Stomach (tissue), 9 donors: ENCODE results near the gene FAM25A. TPM values are rescaled to one million over a fixed set of nuclear protein-coding genes. Genes with fewer than 3 reads are reported as not detected.

Experiments
- DNase-seq, 2 donors: peaks; one replicate each; pipeline versions ENCODE4 v3.0.0 to v3.0.0-alpha.2; 2013 to 2019
- H3K27ac ChIP-seq, 5 donors: fragments of 200-600 bp in 4 of 5; sonication (generic) in 4 of 5; one replicate each; pipeline ENCODE4 v1.5.1; 2013 to 2019; ENCODE audit warnings: mild to moderate bottlenecking in 1 of 5, moderate library complexity in 1 of 5
- H3K27me3 ChIP-seq, 3 donors: fragments of 200-600 bp; sonication (generic); one replicate each; pipeline ENCODE4 v1.5.1; 2017 to 2019; ENCODE audit warnings: mixed run types in 1 of 3
- H3K36me3 ChIP-seq, 4 donors: fragments of 200-600 bp; sonication (generic); 1 replicate in 3 of 4; 2 replicates in 1 of 4; pipeline ENCODE4 v1.5.1; 2016 to 2019
- H3K4me1 ChIP-seq, 4 donors: fragments of 200-600 bp; sonication (generic); one replicate each; pipeline ENCODE4 v1.5.1; 2016 to 2019
- H3K4me3 ChIP-seq, 4 donors: fragments of 200-600 bp; sonication (generic) in 3 of 4; one replicate each; pipeline ENCODE4 v1.5.1; 2016 to 2019; ENCODE audit warnings: mild to moderate bottlenecking in 1 of 4
- H3K9me3 ChIP-seq, 4 donors: fragments of 200-600 bp; sonication (generic); one replicate each; pipeline ENCODE4 v1.5.1; 2016 to 2019
- CTCF ChIP-seq, 7 experiments: fragments of 450-650 bp in 4 of 7; fragments of 200-600 bp in 3 of 7; sonication (generic) in 3 of 7; IDR thresholded peaks; one replicate each; pipeline ENCODE4 v1.5.1; 2016 to 2019; ENCODE audit warnings: antibody characterized with exemption in 7 of 7, control low read depth in 2 of 7, mild to moderate bottlenecking in 1 of 7
- EP300 ChIP-seq: sonication (generic); formaldehyde crosslinking; IDR thresholded peaks from one replicate; pipeline ENCODE4 v1.6.1; 2017; ENCODE audit warnings: antibody characterized with exemption
- POLR2A ChIP-seq, 4 donors: fragments of 450-650 bp; IDR thresholded peaks; one replicate each; pipeline ENCODE4 v1.6.1; 2016; ENCODE audit warnings: antibody characterized with exemption in 4 of 4, control low read depth in 2 of 4, mild to moderate bottlenecking in 1 of 4, moderate library complexity in 1 of 4
- POLR2AphosphoS5 ChIP-seq, 3 donors: sonication (generic); formaldehyde crosslinking; IDR thresholded peaks; one replicate each; pipeline ENCODE4 v1.6.1; 2016; ENCODE audit warnings: antibody characterized with exemption in 3 of 3
- WGBS, 5 donors: extraction: QIAGEN DNeasy Blood & Tissue Kit in 3 of 5; methylation state at CpG; one replicate each; pipeline versions ENCODE4 v1.1.5 to v1.1.7; 2013 to 2018; 5-methylcytosine and 5-hydroxymethylcytosine counted together
- intact Hi-C: fragments of 100-400 bp; cut with DNase I; formaldehyde crosslinking; loops from one replicate; pipeline ENCODE4 v1.15.1; 2023; ENCODE audit warnings: low total_unique reads
- polyA plus RNA-seq, 3 donors: library from polyadenylated mRNA; stranded (reverse); fragments of 200-250 nt; gene quantifications; one replicate each; pipeline ENCODE4 v1.2.3, GENCODE V29; 2013
- total RNA-seq, 5 donors: library from RNA; depleted of rRNA; stranded (reverse); fragments of >200 nt; gene quantifications; one replicate each; pipeline versions ENCODE4 v1.1.0 to v1.2.3, GENCODE V29; 2014 to 2016
- donor health status: healthy with polysubstance abuse.
- donor health status: Bipolar disorder and iron deficiency.
- donor health status: healthy.

The FAM25A gene
- total and polyA plus RNA-seq, 8 donors: 11.9 TPM; not detected in 7

GRCh38 chr10:87054373-87055295 lies 34.5 kb downstream of the FAM25A start:
- Histone ChIP-seq H3K4me3 (no peak overlapping the region), H3K27ac (peak overlapping the region in 2 of 5 donors; percentile 20 to 28), H3K4me1 (peaks cover 0 to 19% (median 5%) of the 10 kb centered on the region in 4 donors), H3K36me3 (peaks cover 45 to 100% (median 99%) of the 10 kb centered on the region in 4 donors), H3K27me3 (no peaks in the 10 kb centered on the region), H3K9me3 (no peaks in the 10 kb centered on the region)
- WGBS, 5 donors: 51 to 61% (median 54%) methylated on average over 7 of the region's 7 CpGs
- peak in 1 of 2 donors; percentile 9 for DNase-seq
- intact Hi-C loops: no loop called here
- no peak for TF ChIP-seq POLR2AphosphoS5 (IDR thresholded peaks at IDR 0.05)
- TF ChIP-seq POLR2A (IDR thresholded peaks at IDR 0.05): no peak
- no peak for TF ChIP-seq EP300
- TF ChIP-seq CTCF (IDR thresholded peaks at IDR 0.05): no peak

DNA sequence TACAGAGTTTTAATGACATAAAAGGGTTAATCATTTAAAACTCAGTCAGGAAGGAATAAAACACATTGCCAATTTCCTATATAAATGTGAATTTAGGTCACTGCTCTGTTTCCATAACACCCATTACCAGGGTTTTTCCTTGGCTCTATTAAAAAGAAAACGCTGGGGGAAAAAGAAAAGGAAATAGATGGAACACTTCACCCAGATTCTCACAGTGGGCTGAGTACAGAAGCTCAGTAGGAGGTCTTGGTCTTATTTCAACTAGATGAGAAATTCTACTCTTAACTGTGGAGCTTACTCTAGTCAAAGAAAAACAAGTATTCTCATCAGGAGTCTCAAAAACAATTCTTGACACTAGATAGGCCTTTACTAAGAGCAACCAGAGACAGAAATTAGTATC lies 38.1 kb downstream of the FAM25A start:
- no peak for DNase-seq
- peaks cover 49 to 100% (median 99%) of the 10 kb centered on the region in 4 donors for H3K36me3 ChIP-seq
- no peaks in the 10 kb centered on the region for H3K9me3 ChIP-seq
- no peak overlapping the region for H3K4me3 ChIP-seq
- no peaks in the 10 kb centered on the region for H3K27me3 ChIP-seq
- no peak overlapping the region for H3K27ac ChIP-seq
- peaks cover 0 to 18% (median 5%) of the 10 kb centered on the region in 4 donors for H3K4me1 ChIP-seq
- no peak for TF ChIP-seq POLR2A (IDR thresholded peaks at IDR 0.05)
- TF ChIP-seq POLR2AphosphoS5 (IDR thresholded peaks at IDR 0.05): no peak
- no peak for TF ChIP-seq CTCF (IDR thresholded peaks at IDR 0.05)
- no peak for TF ChIP-seq EP300
- intact Hi-C loops: no loop called here
- WGBS, 5 donors: 58 to 90% (median 78%) methylated on average over 1 of the region's 1 CpG

GRCh38 chr10:87059401-87059800 lies 39.3 kb downstream of the FAM25A start:
- no peak for DNase-seq
- Histone ChIP-seq H3K36me3 (peaks cover 55 to 100% (median 99%) of the 10 kb centered on the region in 4 donors), H3K27me3 (no peaks in the 10 kb centered on the region), H3K4me1 (peaks cover 0 to 12% (median 5%) of the 10 kb centered on the region in 4 donors), H3K4me3 (no peak overlapping the region), H3K27ac (no peak overlapping the region), H3K9me3 (no peaks in the 10 kb centered on the region)
- TF ChIP-seq EP300 (no peak), POLR2AphosphoS5 (IDR thresholded peaks at IDR 0.05) (no peak), CTCF (IDR thresholded peaks at IDR 0.05) (no peak)
- 95 to 98% (median 96%) methylated on average over 1 of the region's 1 CpG for WGBS, 5 donors
- intact Hi-C loops: no loop called here

DNA sequence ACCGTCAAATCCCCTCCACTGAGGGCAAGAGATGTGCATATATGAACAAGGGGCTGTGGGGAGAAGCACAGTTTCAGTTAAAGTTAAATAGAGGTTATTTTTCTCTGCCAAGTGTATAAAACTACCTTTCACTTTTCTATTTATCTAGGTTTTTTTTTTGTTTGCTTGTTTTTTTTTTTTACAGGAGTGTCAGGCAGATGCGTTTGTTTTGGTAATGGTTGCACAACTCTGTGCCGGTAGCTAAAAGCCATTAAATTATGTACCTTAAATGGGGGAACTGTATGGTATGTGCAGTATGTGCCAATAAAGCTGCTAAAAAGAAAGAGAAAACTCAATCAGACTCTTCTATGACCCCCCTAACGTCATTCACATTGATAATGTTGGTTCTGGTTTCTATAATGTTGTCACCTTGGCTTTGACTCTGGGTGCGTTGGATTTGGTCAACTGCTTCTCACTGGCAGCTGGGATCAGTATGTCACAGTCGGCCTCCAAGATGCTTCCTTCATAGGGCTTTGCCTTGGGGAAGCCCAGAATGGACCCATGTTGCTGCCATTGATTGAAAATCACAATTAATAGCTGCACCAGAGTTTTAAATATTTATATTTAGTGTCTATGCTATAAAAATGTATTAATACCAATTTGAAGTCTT lies 40.3 kb downstream of the FAM25A start:
- 78 to 85% (median 84%) methylated on average over 6 of the region's 6 CpGs for WGBS, 5 donors
- Histone ChIP-seq H3K27ac (no peak overlapping the region), H3K9me3 (no peaks in the 10 kb centered on the region), H3K4me3 (no peak overlapping the region), H3K4me1 (peaks cover 0 to 2% (median under 1%) of the 10 kb centered on the region in 4 donors), H3K27me3 (no peaks in the 10 kb centered on the region), H3K36me3 (peaks cover 51 to 100% (median 98%) of the 10 kb centered on the region in 4 donors)
- no peak for DNase-seq
- TF ChIP-seq POLR2A (IDR thresholded peaks at IDR 0.05) (no peak), POLR2AphosphoS5 (IDR thresholded peaks at IDR 0.05) (no peak), CTCF (IDR thresholded peaks at IDR 0.05) (no peak), EP300 (no peak)
- intact Hi-C loops: no loop called here
